HT1080 (cell line): ENCODE measurements around the gene COQ9. TPM values are rescaled to one million over a fixed set of nuclear protein-coding genes. Genes with fewer than 3 reads are reported as not detected.
"Not testable (repeated sequence)": the region's sequence is repeated elsewhere in the genome, so short reads cannot be mapped to it uniquely, and the experiment has no call there.

Experiments
- DNase-seq: peaks from one replicate; pipeline ENCODE4 v3.0.0-alpha.2; 2015; ENCODE audit warnings: low read depth
- total RNA-seq: library from RNA; depleted of rRNA; stranded (reverse); fragments of >200 nt; shearing (Covaris generic); gene quantifications from 2 replicates; pipeline ENCODE4 v1.2.3, GENCODE V29; 2014

COQ9 gene
- total RNA-seq, 1 experiment from 2014 or later, result 82.4 TPM

GRCh38 chr16:57426356-57426755, 20.9 kb upstream of the COQ9 start:
- DNase-seq, result no peak

- no peak for DNase-seq
Measured at GRCh38 chr16:57427307-57427706, 20.0 kb upstream of the COQ9 start.

- no peak for DNase-seq
Measured at GRCh38 chr16:57427824-57428223, 19.5 kb upstream of the COQ9 start.

GRCh38 chr16:57430955-57431354, 16.3 kb upstream of the COQ9 start:
- DNase-seq, result no peak

- DNase-seq, result no peak
Measured at GRCh38 chr16:57432505-57432904, 14.8 kb upstream of the COQ9 start.

GRCh38 chr16:57432989-57433388, 14.3 kb upstream of the COQ9 start:
- DNase-seq, result no peak

GRCh38 chr16:57434003-57434402, 13.3 kb upstream of the COQ9 start:
- no peak for DNase-seq

- DNase-seq, result no peak
Measured at GRCh38 chr16:57435838-57436237, 11.4 kb upstream of the COQ9 start.

GRCh38 chr16:57439947-57440346, 7.3 kb upstream of the COQ9 start:
- not testable (repeated sequence) for DNase-seq

- not testable (repeated sequence) for DNase-seq
Measured at GRCh38 chr16:57440551-57440950, 6.7 kb upstream of the COQ9 start.

- no peak for DNase-seq
Measured at GRCh38 chr16:57444711-57445110, 2.6 kb upstream of the COQ9 start.

GRCh38 chr16:57445510-57445909, 1.8 kb upstream of the COQ9 start:
- no peak for DNase-seq

GRCh38 chr16:57446531-57447185, 621 bp upstream of the COQ9 start:
- peak; percentile 26 for DNase-seq

- DNase-seq, result no peak
Measured at GRCh38 chr16:57452021-57452420, 4.7 kb downstream of the COQ9 start.

- DNase-seq, result peak; percentile 79
Measured at GRCh38 chr16:57462209-57462977, 15.1 kb downstream of the COQ9 start, which contains the start of gene POLR2C. POLR2C (plus strand) TSS chr16:57462679; CDS start chr16:57462725, 46 bp downstream.

- DNase-seq, result no peak
Measured at GRCh38 chr16:57462978-57463362, 15.7 kb downstream of the COQ9 start.

- DNase-seq, result no peak
Measured at GRCh38 chr16:57464523-57464922, 17.2 kb downstream of the COQ9 start.

- DNase-seq, result no peak
Measured at GRCh38 chr16:57468346-57468745, 21.1 kb downstream of the COQ9 start.

- no peak for DNase-seq
Measured at GRCh38 chr16:57469046-57469445, 21.8 kb downstream of the COQ9 start.

- no peak for DNase-seq
Measured at GRCh38 chr16:57469917-57470470, 22.7 kb downstream of the COQ9 start.

GRCh38 chr16:57470711-57471110, 23.4 kb downstream of the COQ9 start:
- DNase-seq, result no peak

GRCh38 chr16:57471209-57471608, 23.9 kb downstream of the COQ9 start:
- DNase-seq, result no peak
